MV-4-11 (cell line): ENCODE measurements around the gene ZP3.
A peak's percentile ranks its signal among the peaks of the same experiment; 100 is the strongest.
"Not testable (repeated sequence)": the region's sequence is repeated elsewhere in the genome, so short reads cannot be mapped to it uniquely, and the experiment has no call there.

Source experiments
- DNase-seq: peaks from one replicate; lab custom pipeline; 2025; lab: John Stamatoyannopoulos, UW

The ZP3 gene

DNA sequence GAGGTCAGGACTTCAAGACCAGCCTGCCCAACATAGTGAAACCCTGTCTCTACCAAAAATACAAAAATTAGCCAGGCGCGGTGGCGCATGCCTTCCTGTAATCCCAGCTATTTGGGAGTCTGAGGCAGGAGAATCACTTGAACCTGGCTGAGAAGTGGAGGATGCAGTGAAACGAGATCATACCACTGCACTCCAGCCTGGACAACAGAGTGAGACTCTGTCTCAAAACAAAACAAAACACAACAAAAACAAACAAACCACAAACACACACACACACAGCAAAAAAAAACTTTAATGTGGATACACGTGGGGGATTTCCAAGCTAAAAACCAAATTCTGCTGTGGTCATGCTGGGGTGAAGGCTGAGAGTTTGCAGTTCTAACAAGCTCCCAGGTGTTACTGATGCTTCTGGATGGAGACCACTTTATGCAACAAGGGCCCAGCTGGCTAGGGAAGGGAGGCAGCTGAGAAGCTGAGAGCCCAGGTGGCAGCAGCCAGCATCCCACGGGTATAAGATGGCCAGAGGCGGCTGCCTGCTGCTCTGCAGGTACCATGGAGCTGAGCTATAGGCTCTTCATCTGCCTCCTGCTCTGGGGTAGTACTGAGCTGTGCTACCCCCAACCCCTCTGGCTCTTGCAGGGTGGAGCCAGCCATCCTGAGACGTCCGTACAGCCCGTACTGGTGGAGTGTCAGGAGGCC is at the start of gene ZP3:
Gene ZP3, plus strand, starts transcription at position 538 of the 699 bp plus-strand sequence. Its CDS starts 15 bp downstream, at position 553.
- no peak for DNase-seq

DNA sequence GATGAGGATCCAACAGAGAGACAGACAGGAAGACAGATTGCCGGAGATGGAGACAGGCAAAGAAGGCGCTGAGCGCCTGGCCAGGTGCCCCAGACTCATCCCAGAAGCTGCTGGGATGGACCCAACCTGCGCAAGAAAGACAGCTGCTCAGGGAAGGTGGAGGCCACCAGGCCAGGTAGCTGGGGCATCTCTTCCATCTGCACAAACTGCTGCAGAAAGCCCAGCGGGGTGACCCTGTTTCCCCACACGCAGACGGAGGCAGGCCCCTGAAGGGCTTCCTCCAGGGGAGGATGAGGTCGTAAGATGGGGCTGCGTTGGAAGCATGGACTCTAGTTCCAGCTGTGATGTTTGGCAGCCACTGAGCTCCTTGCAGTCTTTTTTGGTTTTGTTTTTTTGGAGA is 49.5 kb upstream of the ZP3 start:
- no peak for DNase-seq

DNA sequence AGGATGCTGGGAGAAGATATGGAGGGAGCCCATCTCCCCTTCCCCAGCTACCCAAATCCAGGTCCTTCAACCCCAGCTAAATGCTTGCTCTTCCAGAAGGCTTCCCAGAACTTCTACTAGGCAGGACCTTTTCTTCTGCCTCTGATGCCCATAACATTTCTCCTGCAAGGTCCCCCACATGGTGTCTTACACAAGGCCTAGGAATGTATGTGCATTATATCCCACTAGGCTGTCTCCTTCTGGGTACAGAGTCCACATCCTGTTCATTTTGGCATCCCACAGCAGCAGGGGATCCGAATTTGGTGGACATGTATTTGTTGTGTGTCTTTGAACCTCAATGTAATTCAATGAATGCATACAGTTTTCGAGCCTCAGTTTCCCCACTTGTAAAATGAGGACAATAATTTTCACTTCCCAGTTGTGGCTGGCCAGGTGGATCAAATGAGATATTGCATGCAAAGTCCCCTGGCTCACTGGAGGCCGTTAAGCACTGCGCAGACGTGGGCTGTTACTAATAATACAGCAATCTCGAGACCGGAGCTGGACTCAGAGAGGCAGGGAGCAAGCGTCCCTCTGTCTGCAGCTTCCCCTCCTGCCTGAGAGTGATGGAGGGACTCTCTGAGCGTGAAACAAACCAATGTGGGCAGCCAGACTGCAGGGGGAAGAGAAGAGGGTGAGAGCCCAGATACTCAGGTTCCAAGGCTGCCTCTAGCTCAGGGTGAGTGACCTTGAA is 47.4 kb upstream of the ZP3 start:
- no peak for DNase-seq

DNA sequence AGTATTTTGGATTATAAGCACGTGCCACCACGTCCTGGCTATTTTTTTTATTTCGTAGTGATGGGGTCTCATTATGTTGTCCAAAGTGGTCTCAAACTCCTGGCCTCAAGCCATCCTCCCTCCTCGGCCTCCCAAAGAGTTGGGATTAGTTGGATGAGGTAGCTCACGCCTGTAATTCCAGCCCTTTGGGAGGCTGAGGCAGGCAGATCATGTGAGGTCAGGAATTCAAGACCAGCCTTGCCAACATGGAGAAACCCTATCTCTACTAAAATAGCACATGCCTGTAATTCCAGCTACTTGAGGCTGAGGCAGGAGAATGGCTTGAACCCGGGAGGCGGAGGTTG is 44.2 kb upstream of the ZP3 start:
- DNase-seq: no peak

DNA sequence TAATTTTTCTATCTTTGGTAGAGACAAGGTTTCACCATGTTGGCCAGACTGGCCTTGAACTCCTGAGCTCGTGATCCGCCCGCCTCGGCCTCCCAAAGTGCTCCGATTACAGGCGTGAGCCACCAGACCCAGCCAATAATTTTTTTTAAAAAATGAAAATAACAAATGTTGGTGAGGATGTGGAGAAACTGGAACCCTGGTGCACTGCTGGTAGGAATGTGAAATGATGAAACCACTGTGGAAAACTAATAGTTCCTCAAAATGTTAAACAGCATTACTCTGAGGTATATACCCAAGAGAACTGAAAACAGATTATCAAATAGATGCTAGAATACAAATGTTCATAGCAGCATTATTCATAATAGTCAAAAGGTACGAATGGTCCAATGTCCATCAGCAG is 42.9 kb upstream of the ZP3 start:
- DNase-seq: peak; percentile 48

DNA sequence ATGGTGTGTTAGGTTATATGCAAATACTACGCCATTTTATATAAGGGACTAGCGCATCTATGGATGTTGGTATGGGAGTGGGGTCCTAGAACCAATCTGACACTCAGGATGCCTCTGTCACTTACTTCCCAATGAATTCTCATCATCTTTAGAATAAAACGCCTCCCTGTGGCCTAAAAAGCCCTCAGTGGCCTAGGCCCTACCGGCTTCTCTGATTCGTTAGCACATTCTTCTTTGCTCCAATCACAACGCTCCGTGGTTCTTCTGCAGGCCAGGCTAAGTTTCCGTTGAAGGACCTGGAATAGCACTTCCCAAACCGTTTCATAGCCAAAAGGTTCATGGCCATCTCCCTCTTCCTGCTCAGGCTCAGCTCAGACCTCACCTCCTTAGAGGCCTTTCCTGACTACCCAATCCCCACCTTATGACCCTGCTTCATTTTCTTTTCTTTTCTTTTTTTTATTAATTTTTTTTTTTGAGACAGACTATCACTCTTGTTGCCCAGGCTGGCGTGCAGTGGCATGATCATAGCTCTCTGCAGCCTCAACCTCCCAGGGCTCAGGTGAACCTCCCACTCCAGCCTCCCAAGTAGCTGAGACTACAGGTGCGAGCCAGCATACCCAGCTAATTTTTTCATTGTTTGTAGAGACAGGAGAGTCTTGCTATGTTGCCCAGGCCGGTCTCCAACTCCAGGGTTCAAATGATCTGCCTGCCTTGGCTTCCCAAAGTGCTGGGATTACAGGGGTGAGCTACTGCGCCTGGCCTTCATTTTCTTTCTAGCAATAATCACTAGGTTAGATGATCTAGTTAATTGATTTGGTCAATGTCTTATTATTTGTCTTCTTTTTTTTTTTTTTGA is 41.4 kb upstream of the ZP3 start:
- no peak for DNase-seq

DNA sequence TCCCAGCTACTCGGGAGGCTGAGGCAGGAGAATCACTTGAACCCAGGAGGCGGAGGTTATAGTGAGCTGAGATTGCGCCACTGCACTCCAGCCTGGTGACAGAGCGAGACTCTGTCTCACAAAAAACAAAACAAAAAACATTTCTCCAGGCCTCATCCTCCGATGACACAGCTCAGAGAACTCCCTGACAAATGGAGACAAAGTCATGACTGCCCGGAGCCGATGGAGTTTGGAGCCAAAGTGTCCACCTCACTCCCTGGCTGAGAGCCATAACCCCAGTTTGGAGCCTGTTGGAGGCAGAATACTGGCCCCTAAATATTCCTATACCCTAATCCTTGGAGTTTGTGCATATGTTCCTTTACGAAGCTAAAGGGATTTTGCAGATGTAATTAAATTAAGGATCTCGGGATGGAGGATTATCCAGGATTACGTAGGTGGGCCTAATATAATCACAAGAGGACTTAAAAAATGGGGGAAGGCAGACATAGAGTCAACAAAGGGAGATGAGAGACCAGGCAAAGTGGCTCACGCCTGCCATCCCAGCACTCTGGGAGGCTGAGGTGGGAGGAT is 38.0 kb upstream of the ZP3 start:
- no peak for DNase-seq

DNA sequence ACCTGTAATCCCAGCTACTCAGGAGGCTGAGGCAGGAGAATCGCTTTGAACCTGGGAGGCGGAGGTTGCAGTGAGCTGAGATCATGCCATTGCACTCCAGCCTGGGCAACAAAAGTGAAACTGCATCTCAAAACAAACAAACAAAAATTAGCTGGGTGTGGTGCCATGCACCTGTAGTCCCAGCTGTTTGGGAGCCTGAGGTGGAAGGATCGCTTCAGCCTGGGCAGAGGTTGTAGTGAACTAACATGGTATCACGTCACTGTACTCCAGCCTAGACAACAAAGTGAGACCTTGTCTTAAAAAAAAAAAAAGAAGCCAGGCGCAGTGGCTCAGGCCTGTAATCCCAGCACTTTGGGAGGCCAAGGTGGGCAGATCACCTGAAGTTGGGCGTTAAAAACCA is 37.0 kb upstream of the ZP3 start:
- DNase-seq: not testable (repeated sequence)

DNA sequence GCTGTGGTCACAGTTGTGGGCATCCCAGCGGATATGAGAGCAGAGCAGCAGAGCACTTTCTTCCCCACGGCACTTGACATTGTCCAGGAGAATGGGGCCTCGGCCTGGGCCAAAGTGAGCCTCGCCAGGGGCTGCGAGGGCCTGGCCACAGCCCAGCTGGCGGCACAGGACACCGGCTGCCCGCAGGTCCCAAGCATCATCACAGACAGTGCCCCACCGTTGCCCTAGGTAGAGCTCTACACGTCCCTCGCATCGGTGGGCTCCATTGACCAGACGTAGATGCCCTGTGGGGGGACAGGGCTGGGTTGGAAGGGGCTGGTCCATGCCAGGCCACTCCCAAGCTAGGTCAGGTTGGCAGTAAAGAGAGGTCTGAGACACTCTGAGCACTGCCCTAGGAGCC is 34.7 kb upstream of the ZP3 start:
- DNase-seq: no peak

DNA sequence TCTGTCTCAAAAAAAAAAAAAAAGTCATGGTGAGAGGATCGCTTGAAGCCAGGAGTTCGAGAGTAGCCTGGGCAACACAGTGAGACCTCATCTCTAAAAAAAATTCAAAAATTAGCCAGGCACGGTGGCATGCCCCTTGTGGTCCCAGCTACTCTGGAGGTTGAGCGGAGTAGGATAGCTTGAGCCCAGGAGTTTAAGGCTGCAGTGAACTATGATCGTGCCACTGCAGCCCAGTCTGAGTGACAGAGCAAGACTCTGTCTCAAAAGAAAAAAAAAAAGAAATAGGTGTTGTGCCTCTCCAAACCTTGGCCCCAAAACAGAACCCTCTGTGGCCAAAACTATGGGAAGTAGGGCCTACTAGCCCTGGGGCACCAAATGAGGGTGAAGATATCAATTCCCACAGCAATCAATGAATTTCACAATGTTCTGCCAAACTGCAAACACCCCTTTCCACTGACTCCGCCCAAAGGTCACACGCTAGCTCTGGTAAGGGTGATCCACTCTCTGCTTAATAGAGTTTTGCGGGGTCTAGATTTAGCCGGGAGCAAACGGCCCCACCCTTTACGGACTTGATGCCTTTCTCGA is 32.1 kb upstream of the ZP3 start:
- no peak for DNase-seq

DNA sequence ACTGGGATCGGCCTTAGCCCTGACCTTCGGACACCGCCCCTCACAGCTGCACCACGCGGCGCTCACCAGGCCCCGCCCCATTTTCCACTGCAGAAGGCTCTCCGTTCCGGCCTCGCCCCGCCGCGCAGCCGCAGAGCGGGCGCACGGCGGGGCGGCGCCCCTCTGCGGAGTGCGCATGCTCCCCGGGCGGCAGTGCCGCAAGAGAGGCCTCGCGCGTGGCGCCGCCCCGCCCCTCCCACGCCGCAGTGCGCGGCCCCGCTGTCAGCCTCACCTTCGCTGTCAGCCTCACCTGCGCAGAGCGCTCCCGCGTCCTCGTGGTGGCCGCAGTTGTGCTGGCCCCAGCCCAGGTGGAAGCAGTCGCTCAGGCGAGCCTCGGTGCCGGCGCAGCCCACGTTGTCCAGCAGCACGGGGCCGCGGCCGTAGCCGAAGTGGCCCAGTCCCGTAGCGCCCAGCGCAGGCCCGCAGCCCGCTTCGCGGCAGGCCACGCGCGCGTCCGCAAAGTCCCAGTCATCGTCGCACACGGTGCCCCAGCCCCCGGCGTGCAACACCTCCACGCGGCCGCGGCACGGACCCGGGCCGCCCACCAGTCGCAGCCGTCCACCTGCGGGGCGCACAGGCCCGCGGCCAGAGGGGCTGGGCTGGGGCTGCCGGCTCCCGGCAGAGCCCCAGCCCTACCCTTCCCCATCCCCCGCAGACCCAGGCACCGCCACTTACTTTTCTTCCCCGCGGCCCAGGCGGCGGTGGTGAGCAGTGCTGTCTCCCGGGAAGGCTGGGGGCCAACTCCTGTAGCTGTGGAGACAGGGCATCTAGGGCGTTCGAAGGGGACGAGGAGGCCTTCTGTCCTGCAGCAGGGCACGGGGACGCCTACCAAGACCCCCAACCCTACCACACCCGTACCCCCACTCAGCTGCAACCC is 31.4 kb upstream of the ZP3 start:
- peak; percentile 89 for DNase-seq

DNA sequence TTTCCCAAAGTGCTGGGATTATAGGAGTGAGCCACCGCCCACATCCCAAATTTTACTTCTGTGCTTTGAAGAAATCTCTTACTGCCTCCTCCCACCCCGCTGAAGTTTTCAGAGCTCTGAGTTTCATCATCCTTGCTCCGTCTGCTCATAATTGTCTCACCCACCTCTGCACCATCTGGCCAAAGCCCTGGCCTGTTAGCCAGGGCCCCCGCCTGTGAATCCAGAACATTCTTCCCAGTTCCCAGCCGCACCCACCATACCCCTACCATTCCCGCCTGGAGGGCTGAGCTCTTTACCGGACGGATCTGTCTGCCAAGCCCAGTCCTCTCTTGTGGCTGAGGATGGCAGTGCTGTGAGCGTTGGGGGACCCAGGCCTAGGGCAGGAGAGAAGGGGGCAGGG is 29.8 kb upstream of the ZP3 start:
- no peak for DNase-seq

DNA sequence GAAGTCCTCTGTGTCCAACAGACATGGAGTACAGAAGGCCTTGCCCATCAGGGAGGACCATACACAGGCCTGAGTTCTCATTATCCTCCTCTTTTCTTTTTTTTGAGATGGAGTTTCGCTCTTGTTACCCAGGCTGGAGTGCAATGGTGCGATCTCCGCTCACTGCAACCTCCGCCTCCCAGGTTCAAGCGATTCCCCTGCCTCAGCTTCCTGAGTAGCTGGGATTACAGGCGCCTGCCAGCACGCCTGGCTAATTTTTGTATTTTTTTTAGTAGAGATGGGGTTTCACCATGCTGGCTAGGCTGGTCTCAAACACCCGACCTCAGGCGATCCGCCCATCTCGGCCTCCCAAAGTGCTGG is 29.2 kb upstream of the ZP3 start:
- not testable (repeated sequence) for DNase-seq

DNA sequence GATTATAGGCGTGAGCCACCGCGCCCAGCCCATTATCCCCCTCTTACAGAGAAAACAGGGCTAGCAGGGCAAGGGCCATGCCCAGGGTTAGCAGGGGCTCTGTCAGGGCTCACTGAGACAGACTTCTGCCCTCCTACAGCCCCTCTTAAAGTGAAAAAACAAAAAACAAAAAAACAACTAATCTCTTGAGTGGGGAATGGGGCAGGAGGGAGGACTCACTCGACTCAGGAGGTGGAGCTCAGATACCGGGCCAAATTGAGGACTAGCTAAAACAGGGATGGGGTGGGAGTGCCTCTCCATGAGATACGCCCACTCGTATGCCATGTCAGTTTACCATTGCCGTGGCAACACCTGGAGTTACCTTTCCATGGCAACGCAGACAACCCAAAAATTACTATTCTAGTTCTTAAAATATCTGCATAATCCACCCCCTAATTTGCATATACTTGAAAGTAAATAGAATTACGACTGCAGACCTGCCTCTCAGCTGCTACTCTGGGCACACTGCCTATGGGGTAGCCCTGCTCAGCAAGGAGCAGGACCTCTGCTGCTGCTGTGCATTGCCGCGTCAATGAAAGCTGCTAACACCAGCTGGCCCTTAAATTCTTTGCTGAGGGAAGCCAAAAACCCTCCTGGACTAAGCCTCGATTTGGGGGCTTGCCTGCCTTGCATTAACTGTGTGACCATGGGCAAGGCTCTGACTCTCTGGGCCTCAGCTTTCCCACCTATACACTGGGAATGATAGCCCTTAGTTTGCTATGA is 28.6 kb upstream of the ZP3 start:
- DNase-seq: no peak

DNA sequence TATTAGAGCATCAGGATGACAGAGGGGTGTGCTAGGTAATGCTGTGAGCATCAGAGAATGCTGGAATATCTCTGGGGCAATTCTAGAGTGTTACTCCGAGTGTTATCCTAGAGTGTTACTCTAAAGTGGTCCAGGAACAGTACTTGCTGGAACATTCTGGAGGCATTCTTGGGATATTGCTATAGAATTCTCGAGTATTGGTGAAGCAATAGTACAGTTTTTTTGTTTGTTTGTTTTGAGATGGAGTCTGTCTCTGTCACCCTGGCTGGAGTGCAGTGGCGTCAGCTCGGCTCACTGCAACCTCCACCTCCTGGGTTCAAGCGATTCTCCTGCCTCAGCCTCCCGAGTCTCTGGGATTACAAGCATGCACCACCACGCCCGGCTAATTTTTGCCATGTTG is 27.9 kb upstream of the ZP3 start:
- DNase-seq: no peak

DNA sequence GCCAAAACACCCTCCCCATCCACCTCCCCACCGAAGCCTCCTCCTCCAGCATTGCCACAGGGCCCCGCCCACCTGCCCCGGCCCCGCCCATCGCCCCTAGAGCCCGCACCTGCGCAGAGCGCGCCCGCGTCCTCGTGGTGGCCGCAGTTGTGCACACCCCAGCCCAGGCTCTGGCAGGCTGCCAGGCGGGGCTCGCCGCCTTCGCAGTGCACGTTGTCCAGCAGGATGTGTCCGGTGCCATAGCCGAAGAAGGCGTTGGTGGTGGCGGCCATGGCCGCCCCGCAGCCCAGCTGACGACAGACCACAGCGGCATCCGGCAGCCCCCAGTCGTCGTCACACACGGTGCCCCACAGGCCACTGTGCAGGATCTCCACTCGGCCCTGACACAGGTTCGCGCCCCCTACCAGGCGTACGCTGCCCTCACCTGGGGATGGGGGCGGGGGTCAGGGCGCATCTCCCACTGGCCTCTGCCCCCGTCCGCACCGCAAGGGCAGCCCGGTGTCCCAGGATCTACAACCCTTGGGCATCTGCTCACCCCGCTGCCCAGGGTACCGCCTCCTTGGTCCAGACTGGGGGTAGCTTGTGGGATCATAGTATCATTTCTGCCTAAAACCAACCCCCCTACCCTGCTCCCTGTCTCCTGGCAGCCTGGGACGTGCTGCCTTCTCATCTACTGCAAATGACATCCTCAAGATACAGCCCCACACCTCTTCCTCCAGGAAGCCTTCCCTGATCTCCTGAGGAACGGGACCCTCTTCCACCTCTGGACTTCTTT is 27.2 kb upstream of the ZP3 start:
- DNase-seq: peak; percentile 42

DNA sequence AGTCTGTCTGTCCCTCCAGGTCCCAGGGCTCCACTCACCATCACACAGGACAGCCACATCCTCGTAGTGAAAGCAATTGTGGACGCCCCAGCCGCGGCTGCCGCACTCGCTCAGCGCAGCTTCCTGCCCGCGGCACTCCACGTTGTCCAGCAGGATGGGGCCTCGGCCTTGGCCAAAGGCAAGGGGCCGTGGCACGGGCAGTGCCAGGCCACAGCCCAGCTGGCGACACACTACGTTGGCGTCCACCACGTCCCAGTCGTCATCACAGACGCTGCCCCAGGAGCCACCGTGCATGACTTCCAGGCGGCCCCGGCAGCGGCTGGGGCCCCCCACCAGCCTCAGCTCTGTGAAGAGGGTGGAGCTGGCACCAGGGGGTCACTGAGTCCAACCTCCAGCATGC is 24.5 kb upstream of the ZP3 start:
- DNase-seq: no peak

DNA sequence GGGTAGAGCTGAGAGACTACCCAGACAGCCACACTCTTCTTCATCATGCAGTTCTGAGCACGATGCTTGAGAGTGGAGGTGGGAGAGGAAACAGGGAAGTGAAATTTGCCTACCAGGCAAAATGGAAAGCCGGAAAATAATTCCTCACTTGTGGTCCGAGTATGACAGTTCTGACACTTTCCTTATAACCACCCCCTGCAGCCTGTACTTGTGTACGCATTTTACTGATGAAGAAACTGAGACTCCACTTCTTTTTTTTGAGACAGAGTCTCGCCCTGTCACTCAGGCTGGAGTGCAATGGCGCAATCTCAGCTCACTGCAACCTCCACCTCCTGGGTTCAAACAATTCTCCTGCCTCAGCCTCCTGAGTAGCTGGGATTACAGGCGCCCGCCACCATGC is 21.7 kb upstream of the ZP3 start:
- peak; percentile 69 for DNase-seq

DNA sequence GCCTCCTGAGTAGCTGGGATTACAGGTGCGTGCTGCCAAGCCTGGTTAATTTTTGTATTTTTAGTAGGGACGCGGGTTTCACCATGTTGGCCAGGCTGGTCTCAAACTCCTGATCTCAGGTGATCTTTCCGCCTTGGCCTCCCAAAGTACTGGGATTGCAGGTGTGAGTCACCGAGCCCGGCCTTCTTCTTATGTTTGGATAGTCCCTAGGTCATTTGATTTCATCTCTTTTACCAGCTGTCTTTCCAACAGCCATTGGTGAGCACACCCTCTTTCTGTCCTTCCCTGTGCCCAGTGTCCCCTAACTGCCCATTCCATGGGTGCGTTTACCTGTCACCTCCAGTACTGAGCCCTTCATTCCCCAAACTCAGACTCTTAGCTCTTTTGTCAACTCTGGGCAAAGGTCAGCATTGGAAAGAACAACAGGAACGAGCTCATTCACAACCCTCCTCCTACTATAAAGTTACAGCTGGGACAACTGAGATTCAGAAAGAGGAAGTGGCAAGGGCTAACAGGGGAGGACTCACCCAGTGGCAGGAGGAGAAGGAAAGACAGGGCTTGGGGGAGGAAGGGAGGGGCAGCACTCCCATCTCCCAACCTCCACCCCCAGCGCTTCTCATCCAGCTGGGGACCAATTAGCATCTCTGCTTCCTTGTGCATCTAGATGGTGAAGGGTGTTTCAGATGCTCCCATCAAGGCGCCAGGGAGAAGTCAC is 20.8 kb upstream of the ZP3 start:
- DNase-seq: peak; percentile 90
